ENCODE data around the gene PTCHD4. TPM values are rescaled to one million over a fixed set of nuclear protein-coding genes. Genes with fewer than 3 reads are reported as not detected.

Gene PTCHD4
- total RNA-seq, 1 donor from 2014 or later = 1.8 TPM

DNA sequence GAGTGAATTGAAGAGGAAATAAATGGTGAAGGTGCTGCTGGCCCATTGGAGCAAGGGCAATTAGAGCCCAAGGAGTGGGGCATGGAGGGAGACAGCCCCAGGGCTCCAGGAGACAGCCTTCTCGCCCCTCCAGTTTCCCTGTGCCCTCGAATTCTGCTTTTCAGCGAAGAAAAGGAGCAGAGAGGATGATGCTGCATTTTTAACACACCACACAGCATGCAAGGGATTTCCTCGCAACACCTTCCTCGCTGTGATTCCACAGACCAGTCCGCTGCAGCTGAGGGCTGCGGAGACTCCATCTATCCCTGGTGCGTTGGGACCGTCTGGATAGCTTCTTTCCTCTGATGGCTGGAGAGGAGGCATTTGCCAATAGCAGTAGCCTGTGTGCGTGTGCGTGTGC is 41.7 kb downstream of the PTCHD4 start:
- peaks cover 3% of the 10 kb centered on the region for H3K27me3 ChIP-seq (ENCODE audit: control insufficient read depth, insufficient read depth, low read length)
- H3K4me3 ChIP-seq (ENCODE audit: low read depth, low read length) = no peak overlapping the region
- FAIRE-seq (peak; percentile 36), DNase-seq (ENCODE audit: low read depth) (no peak)
- H3K36me3 ChIP-seq (ENCODE audit: control insufficient read depth, insufficient read depth, low read length) = no peaks in the 10 kb centered on the region
- TF ChIP-seq CTCF (IDR thresholded peaks at IDR 0.05; ENCODE audit: insufficient read depth, low read length, severe bottlenecking) = no peak

- no peak for TF ChIP-seq CTCF (IDR thresholded peaks at IDR 0.05; ENCODE audit: insufficient read depth, low read length, severe bottlenecking)
- Histone ChIP-seq H3K36me3 (ENCODE audit: control insufficient read depth, insufficient read depth, low read length) (no peaks in the 10 kb centered on the region), H3K27me3 (ENCODE audit: control insufficient read depth, insufficient read depth, low read length) (peaks cover 3% of the 10 kb centered on the region), H3K4me3 (ENCODE audit: low read depth, low read length) (peak overlapping the region; percentile 28)
- no peak for DNase-seq (ENCODE audit: low read depth)
- FAIRE-seq = no peak
These were observed 42.4 kb downstream of the PTCHD4 start for GRCh38 chr6:48068278-48069251.

DNA sequence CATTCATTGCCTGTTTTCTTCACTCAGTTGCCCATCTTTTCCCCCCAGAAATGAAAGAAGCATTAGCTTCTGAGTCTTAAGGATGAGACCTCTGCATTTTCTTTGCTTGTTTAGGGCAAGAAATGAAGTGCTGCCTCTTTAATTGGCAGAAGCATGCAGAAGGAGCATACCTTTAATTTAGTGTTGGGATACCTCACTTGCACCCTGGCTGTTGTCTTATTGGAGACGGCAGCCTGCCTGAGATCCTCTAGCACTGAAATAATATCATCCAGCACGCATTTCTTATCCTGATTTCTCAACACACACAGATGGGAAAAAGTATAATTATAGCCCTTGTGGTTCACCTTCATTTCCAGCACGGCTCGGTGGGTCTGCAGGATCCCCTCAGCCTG is 43.1 kb downstream of the PTCHD4 start:
- H3K4me3 ChIP-seq (ENCODE audit: low read depth, low read length) = no peak overlapping the region
- FAIRE-seq = no peak
- no peak for DNase-seq (ENCODE audit: low read depth)

DNA sequence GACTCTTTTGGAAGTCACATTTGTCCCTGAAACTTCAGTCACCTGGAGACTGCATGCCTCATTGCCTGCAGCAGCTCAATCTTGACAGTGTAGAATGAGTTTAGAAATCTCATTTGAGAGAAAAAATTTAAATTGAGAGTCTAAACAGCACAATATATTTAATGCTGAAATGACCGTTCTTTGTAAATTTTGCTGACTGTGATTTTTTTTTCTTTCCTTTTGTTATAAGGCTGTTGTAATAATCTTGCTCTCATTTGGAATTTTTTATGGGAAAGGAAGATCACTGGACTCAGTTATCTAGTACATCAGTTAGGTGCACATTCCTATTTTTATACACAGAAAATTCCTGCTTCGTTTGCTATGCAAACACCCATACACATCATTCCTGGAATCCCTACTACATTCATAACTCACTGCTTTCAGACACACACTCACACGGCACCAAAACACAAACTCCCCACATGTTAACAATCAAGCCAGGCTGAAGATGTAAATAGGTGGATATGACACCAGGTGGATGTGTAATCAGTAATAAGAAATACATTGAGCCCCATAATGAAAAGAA is 43.8 kb downstream of the PTCHD4 start:
- TF ChIP-seq CTCF (IDR thresholded peaks at IDR 0.05; ENCODE audit: insufficient read depth, low read length, severe bottlenecking) = no peak
- Histone ChIP-seq H3K4me3 (ENCODE audit: low read depth, low read length) (no peak overlapping the region), H3K27me3 (ENCODE audit: control insufficient read depth, insufficient read depth, low read length) (peaks cover 3% of the 10 kb centered on the region), H3K36me3 (ENCODE audit: control insufficient read depth, insufficient read depth, low read length) (no peaks in the 10 kb centered on the region)
- FAIRE-seq (no peak), DNase-seq (ENCODE audit: low read depth) (no peak)

More for the DNA sequence above, 43.1 kb downstream of the PTCHD4 start:
- Histone ChIP-seq H3K27me3 (ENCODE audit: control insufficient read depth, insufficient read depth, low read length) (peaks cover 3% of the 10 kb centered on the region), H3K36me3 (ENCODE audit: control insufficient read depth, insufficient read depth, low read length) (no peaks in the 10 kb centered on the region)
- TF ChIP-seq CTCF (IDR thresholded peaks at IDR 0.05; ENCODE audit: insufficient read depth, low read length, severe bottlenecking) = no peak

DNA sequence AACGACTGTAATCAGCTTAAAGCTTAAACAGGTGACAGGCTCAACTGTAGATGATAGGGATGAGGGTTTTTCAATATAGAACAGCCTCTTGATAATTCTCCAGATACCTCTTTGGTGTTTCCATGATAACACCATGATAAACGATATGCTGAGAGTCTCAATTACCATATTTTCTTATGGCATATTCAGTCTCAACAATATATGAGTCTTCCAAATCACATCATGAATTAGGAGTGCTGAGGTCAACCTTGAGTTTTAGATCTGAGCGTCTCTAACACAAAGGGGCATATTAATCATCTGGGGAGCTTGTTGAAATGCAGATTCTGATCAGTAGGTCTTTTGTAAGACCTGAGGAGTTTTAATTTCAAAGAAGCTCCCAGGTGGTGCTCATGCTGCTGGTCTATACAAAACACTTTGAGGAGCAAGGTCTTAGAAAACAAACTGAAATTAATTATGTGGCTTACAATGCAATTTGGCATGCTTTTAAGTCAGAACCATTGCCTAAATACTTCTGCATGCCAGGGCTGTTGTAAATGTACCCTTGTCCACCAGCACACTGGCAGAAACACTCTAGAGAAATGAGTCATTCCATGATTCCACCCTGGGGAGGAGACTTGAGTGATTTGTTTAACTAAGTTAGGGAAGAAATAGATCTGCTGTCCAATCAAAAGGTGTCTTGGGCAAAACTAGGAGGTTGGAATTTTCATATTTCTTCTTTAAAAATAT is 49.6 kb downstream of the PTCHD4 start:
- Histone ChIP-seq H3K27me3 (ENCODE audit: control insufficient read depth, insufficient read depth, low read length) (no peaks in the 10 kb centered on the region), H3K36me3 (ENCODE audit: control insufficient read depth, insufficient read depth, low read length) (no peaks in the 10 kb centered on the region), H3K4me3 (ENCODE audit: low read depth, low read length) (no peak overlapping the region)
- DNase-seq (ENCODE audit: low read depth) (peak; percentile 54), FAIRE-seq (no peak)
- TF ChIP-seq CTCF (IDR thresholded peaks at IDR 0.05; ENCODE audit: insufficient read depth, low read length, severe bottlenecking) = no peak
